ENCODE measurements around the gene ACADS. TPM values are rescaled to one million over a fixed set of nuclear protein-coding genes. Genes with fewer than 3 reads are reported as not detected.

Gene ACADS
- polyA plus RNA-seq, 1 donor (not counting 4 experiments of a cell fraction or from before 2014, with no cell fraction given): 2.2 TPM

DNA sequence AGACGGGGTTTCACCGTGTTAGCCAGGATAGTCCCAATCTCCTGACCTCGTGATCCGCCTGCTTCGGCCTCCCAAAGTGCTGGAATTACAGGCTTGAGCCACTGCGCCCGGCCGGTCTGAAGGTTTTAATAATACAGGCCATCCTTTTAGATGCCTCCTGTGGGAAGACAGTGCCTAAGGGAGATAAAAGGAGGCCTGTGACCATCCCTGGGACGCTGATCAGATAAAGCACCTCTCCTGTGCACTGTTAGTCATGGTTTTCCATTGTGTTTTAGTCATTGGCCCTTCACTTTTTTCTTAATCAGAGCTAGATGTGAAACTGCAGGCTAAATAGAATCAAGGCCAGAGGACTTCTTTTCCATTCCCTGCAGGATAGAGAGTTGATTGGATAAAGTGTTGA, 7.6 kb upstream of the ACADS start:
- no peaks in the 10 kb centered on the region for H3K27me3 ChIP-seq (ENCODE audit: control insufficient read depth, extremely low read depth, insufficient read depth, low read length)
- no peaks in the 10 kb centered on the region for H3K9me1 ChIP-seq (ENCODE audit: control insufficient read depth, extremely low read depth, insufficient read depth, low read length)
- no peaks in the 10 kb centered on the region for H4K20me1 ChIP-seq (ENCODE audit: control insufficient read depth, extremely low read depth, insufficient read depth, low read length)
- H3K4me1 ChIP-seq (ENCODE audit: control insufficient read depth, extremely low read depth, insufficient read depth, low read length): peaks cover 6% of the 10 kb centered on the region
- DNase-seq (ENCODE audit: low read depth, low spot score) (no peak), FAIRE-seq (no peak)
- H3K4me2 ChIP-seq (ENCODE audit: control insufficient read depth, extremely low read depth, insufficient read depth, low read depth, low read length): no peak overlapping the region
- no peak overlapping the region for H2AFZ ChIP-seq (ENCODE audit: control insufficient read depth, low read length)
- H3K4me3 ChIP-seq (ENCODE audit: control insufficient read depth in 2 of 3, extremely low read depth in 1 of 3, insufficient read depth in 2 of 3, low read depth in 1 of 3, low read length in 3 of 3): no peak overlapping the region
- H3K9me3 ChIP-seq (ENCODE audit: control insufficient read depth, low read depth, low read length): no peaks in the 10 kb centered on the region
- H3K27ac ChIP-seq (ENCODE audit: control insufficient read depth, insufficient read depth, low read length): no peak overlapping the region
- H3K79me2 ChIP-seq (ENCODE audit: control insufficient read depth, insufficient read depth, low read length): no peaks in the 10 kb centered on the region
- dilution Hi-C loops (cut with MboI; ENCODE audit: extremely low pct_ligation_motif_present, low sequenced_read_pairs): no loop called here
- H3K9ac ChIP-seq (ENCODE audit: control insufficient read depth, extremely low read depth, insufficient read depth, low read length): no peak overlapping the region
- H3K36me3 ChIP-seq (ENCODE audit: control insufficient read depth in 2 of 2, extremely low read depth in 1 of 2, insufficient read depth in 2 of 2, low read length in 2 of 2): peaks cover 40 to 59% of the 10 kb centered on the region in 2 experiments
- TF ChIP-seq, protein P1, sequence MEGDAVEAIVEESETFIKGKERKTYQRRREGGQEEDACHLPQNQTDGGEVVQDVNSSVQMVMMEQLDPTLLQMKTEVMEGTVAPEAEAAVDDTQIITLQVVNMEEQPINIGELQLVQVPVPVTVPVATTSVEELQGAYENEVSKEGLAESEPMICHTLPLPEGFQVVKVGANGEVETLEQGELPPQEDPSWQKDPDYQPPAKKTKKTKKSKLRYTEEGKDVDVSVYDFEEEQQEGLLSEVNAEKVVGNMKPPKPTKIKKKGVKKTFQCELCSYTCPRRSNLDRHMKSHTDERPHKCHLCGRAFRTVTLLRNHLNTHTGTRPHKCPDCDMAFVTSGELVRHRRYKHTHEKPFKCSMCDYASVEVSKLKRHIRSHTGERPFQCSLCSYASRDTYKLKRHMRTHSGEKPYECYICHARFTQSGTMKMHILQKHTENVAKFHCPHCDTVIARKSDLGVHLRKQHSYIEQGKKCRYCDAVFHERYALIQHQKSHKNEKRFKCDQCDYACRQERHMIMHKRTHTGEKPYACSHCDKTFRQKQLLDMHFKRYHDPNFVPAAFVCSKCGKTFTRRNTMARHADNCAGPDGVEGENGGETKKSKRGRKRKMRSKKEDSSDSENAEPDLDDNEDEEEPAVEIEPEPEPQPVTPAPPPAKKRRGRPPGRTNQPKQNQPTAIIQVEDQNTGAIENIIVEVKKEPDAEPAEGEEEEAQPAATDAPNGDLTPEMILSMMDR (optimal IDR thresholded peaks at IDR 0.05 in 1 of 3, IDR thresholded peaks at IDR 0.05 in 1 of 3, conservative IDR thresholded peaks at IDR 0.05 in 1 of 3; ENCODE audit: extremely low read depth in 1 of 3, insufficient read depth in 2 of 3, low read length in 3 of 3): no peak
- TF ChIP-seq EZH2 (IDR thresholded peaks at IDR 0.05; ENCODE audit: low read length): no peak

DNA sequence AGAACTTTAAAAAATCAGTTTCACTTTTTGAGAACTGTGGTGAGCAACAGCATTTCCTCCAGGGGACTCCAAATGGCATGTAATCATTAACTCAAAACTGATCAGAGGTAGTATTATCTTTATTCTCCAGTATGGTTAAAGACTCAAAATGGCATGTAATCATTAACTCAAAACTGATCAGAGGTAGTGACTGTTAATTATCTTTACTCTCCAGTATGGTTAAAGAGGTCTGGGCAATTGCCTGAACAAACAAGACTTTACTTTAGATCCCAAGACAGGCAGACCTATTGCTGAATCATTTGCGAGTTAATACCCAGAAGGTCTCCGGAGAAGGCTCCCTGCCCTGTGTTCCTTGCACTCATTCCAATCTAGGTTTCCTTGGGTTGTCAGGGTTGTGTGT, 6.6 kb upstream of the ACADS start:
- H3K79me2 ChIP-seq (ENCODE audit: control insufficient read depth, insufficient read depth, low read length): no peaks in the 10 kb centered on the region
- no peaks in the 10 kb centered on the region for H4K20me1 ChIP-seq (ENCODE audit: control insufficient read depth, extremely low read depth, insufficient read depth, low read length)
- no peak overlapping the region for H3K27ac ChIP-seq (ENCODE audit: control insufficient read depth, insufficient read depth, low read length)
- FAIRE-seq: no peak
- no peak for DNase-seq (ENCODE audit: low read depth, low spot score)
- H2AFZ ChIP-seq (ENCODE audit: control insufficient read depth, low read length): no peak overlapping the region
- no peak overlapping the region for H3K9ac ChIP-seq (ENCODE audit: control insufficient read depth, extremely low read depth, insufficient read depth, low read length)
- H3K4me2 ChIP-seq (ENCODE audit: control insufficient read depth, extremely low read depth, insufficient read depth, low read depth, low read length): no peak overlapping the region
- dilution Hi-C loops (cut with MboI; ENCODE audit: extremely low pct_ligation_motif_present, low sequenced_read_pairs): no loop called here
- no peaks in the 10 kb centered on the region for H3K27me3 ChIP-seq (ENCODE audit: control insufficient read depth, extremely low read depth, insufficient read depth, low read length)
- H3K9me3 ChIP-seq (ENCODE audit: control insufficient read depth, low read depth, low read length): no peaks in the 10 kb centered on the region
- TF ChIP-seq EZH2 (IDR thresholded peaks at IDR 0.05; ENCODE audit: low read length): no peak
- TF ChIP-seq, protein P1 (optimal IDR thresholded peaks at IDR 0.05 in 1 of 3, IDR thresholded peaks at IDR 0.05 in 1 of 3, conservative IDR thresholded peaks at IDR 0.05 in 1 of 3; ENCODE audit: extremely low read depth in 1 of 3, insufficient read depth in 2 of 3, low read length in 3 of 3): no peak
- H3K9me1 ChIP-seq (ENCODE audit: control insufficient read depth, extremely low read depth, insufficient read depth, low read length): no peaks in the 10 kb centered on the region
- peaks cover 37 to 53% of the 10 kb centered on the region in 2 experiments for H3K36me3 ChIP-seq (ENCODE audit: control insufficient read depth in 2 of 2, extremely low read depth in 1 of 2, insufficient read depth in 2 of 2, low read length in 2 of 2)
- H3K4me1 ChIP-seq (ENCODE audit: control insufficient read depth, extremely low read depth, insufficient read depth, low read length): peaks cover 6% of the 10 kb centered on the region
- no peak overlapping the region for H3K4me3 ChIP-seq (ENCODE audit: control insufficient read depth in 2 of 3, extremely low read depth in 1 of 3, insufficient read depth in 2 of 3, low read depth in 1 of 3, low read length in 3 of 3)

Measured in keratinocyte (primary cell).